AG04450 (cell line): ENCODE data around the gene CELSR2. TPM values are rescaled to one million over a fixed set of nuclear protein-coding genes. Genes with fewer than 3 reads are reported as not detected.

Experiments used
- CTCF ChIA-PET: fragments of 300-600, 350-600 bp; formaldehyde crosslinking; extraction: SDS; loops from one replicate; lab custom pipeline; 2022; ENCODE audit warnings: antibody characterized with exemption, inconsistent platforms; lab: Charles Lee
- POLR2A ChIA-PET: fragments of 350-600 bp; formaldehyde crosslinking; extraction: SDS; loops from one replicate; lab custom pipeline; 2021; ENCODE audit warnings: antibody characterized with exemption, inconsistent platforms; lab: Yijun Ruan, JAX
- DNase-seq: peaks from one replicate; pipeline ENCODE4 v3.0.0-alpha.2; 2011; ENCODE audit warnings: low read depth, low spot score
- H3K27ac ChIP-seq: one replicate; pipeline ENCODE4 v1.5.1; 2012; ENCODE audit warnings: low read depth, low read length, control low read depth
- H3K27me3 ChIP-seq: one replicate; pipeline ENCODE4 v1.6.0; 2012; ENCODE audit warnings: low read length; ENCODE audit not compliant: control insufficient read depth, insufficient read depth
- H3K4me3 ChIP-seq: 2 replicates; pipeline ENCODE4 v1.5.1; 2011; ENCODE audit warnings: mild to moderate bottlenecking, low read depth, low read length, control low read depth
- H3K9me3 ChIP-seq: 2 replicates; pipeline ENCODE4 v1.5.1; 2012; ENCODE audit warnings: low read length; ENCODE audit not compliant: control insufficient read depth, insufficient read depth
- polyA plus RNA-seq: library from polyadenylated mRNA; depleted of rRNA; stranded (reverse); fragments of >200 nt; gene quantifications from 2 replicates; pipeline ENCODE4 v1.2.3, GENCODE V29; 2011
- TF ChIP-seq, protein P1 (sequence below): IDR thresholded peaks from 2 replicates; pipeline ENCODE4 v1.5.1; 2011; ENCODE audit warnings: low read depth, low read length, control low read depth, inconsistent platforms

Gene CELSR2
- polyA plus RNA-seq, 1 experiment, result 1.1 TPM

DNA sequence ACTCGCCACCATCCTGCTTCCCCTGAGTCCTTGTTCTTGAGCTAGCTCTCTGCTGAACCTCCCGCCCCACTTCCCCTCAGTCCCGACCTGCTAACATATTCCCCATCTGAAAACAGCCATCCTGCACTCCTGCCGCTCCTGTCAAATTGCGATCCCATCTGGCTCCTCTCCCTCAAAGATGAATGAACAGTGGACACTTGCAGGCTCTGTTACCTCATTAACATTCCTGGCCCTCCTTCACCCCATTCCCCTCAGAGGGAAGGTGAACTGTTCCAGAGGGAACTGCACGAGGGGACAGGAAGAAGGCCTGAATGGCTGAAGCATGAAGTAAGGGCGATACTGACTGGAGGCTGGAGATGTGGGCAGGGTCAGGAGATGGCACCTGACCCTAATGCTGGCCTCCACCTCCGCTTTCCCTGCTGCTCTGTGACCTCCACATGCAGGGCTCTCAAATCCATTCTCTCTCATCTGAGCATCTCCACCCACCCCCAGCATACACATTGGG, 7.4 kb upstream of the CELSR2 start:
- no peaks in the 10 kb centered on the region for H3K27me3 ChIP-seq
- no peak overlapping the region for H3K27ac ChIP-seq
- H3K9me3 ChIP-seq, result no peaks in the 10 kb centered on the region
- CTCF ChIA-PET, result no interaction called here
- no peak overlapping the region for H3K4me3 ChIP-seq
- POLR2A ChIA-PET, result no interaction called here
- DNase-seq, result no peak
- TF ChIP-seq, protein P1, sequence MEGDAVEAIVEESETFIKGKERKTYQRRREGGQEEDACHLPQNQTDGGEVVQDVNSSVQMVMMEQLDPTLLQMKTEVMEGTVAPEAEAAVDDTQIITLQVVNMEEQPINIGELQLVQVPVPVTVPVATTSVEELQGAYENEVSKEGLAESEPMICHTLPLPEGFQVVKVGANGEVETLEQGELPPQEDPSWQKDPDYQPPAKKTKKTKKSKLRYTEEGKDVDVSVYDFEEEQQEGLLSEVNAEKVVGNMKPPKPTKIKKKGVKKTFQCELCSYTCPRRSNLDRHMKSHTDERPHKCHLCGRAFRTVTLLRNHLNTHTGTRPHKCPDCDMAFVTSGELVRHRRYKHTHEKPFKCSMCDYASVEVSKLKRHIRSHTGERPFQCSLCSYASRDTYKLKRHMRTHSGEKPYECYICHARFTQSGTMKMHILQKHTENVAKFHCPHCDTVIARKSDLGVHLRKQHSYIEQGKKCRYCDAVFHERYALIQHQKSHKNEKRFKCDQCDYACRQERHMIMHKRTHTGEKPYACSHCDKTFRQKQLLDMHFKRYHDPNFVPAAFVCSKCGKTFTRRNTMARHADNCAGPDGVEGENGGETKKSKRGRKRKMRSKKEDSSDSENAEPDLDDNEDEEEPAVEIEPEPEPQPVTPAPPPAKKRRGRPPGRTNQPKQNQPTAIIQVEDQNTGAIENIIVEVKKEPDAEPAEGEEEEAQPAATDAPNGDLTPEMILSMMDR, result no peak

DNA sequence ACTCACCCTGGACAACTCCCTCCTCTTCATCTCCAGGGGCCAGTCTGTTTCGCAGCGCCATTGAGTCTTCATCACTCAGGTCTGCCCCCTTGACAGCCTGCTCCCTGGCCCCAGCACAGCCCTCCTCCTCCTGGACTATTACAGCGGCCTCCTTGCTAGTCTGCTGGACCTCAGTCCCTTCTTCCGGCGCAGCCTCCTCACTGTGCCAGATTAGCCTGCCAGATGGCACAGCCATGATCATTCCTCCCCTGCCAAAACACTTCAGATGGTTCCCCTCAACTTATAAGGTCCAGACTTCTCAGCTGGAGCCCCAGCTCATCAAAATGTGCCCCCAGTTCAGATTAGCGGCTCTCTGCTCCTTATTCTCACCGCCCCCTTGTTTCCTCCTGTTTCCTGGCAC, 7.0 kb upstream of the CELSR2 start:
- no peaks in the 10 kb centered on the region for H3K9me3 ChIP-seq
- DNase-seq, result no peak
- CTCF ChIA-PET, result interaction anchor here (0.6 to 1.6 kb wide), 3 partner anchors 11 to 157 kb away, joined by 3 to 4 read pairs (median 3); no protein-coding TSS in a partner anchor

DNA sequence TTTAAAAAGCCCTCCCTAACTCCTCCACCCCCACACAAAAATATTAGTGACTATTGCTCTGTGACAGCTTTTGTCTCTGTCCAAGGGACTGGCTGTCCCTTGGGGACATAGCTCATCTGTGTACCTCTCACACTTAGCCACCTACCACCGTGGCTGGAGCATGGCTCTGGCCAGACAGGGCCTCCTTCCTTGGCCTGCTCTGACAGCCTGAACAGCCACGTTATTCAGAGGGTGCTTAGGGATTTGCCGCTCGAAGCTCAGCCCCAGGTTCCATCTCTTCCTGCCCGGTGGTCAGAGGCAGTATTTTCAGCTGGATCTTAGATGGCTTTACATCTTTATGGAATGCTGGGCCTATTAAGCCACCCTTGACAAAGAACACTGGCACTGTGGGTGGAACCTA, 6.1 kb upstream of the CELSR2 start:
- POLR2A ChIA-PET, result no interaction called here
- CTCF ChIA-PET, result interaction anchor here (0.7 to 1.6 kb wide), 2 partner anchors 143 to 156 kb away, joined by 3 to 4 read pairs; no protein-coding TSS in a partner anchor

More for the DNA sequence above, 7.0 kb upstream of the CELSR2 start:
- POLR2A ChIA-PET, result interaction anchor here (0.7 kb wide), 1 partner anchor 137 kb away, joined by 7 read pairs; no protein-coding TSS in a partner anchor
- H3K27me3 ChIP-seq, result no peaks in the 10 kb centered on the region
- TF ChIP-seq, protein P1, result no peak
- no peak overlapping the region for H3K4me3 ChIP-seq
- no peak overlapping the region for H3K27ac ChIP-seq

DNA sequence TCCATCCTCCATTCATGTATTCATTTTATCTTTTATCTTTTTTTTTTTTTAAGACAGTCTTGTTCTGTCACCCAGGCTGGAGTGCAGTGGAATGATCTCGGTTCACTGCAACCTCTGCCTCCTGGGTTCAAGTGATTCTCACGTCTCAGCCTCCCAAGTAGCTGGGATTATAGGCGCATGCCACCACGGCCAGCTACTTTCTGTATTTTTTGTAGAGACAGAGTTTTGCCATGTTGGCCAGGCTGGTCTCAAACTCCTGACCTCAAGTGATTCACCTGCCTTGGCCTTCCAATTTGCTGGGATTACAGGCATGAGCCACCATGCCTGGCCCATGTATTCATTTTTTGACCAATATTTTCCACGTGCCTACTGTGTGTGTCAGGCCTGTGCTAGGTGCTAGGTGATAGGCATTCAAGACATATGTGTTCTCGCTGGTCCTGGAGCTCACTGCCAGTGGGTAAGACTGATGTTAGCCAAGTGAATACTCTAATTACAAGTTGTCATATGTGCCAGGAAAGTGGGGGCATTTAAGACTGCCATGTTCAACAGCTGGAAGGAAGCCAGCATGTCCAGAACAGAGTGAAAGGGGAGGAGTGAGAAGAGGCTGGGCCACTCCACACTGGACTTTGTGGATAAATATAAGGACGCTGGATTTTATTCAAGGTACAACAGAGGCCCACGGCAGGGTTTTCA, 5.3 kb upstream of the CELSR2 start:
- Histone ChIP-seq H3K27me3 (no peaks in the 10 kb centered on the region), H3K9me3 (no peaks in the 10 kb centered on the region), H3K4me3 (no peak overlapping the region), H3K27ac (no peak overlapping the region)
- no peak for DNase-seq
- POLR2A ChIA-PET, result no interaction called here
- CTCF ChIA-PET, result interaction anchor here (1.6 kb wide), 1 partner anchor 144 kb away, joined by 4 read pairs; no protein-coding TSS in a partner anchor
- TF ChIP-seq, protein P1, result no peak

More for the DNA sequence above, 6.1 kb upstream of the CELSR2 start:
- TF ChIP-seq, protein P1, result no peak
- H3K9me3 ChIP-seq, result no peaks in the 10 kb centered on the region
- DNase-seq, result no peak
- no peaks in the 10 kb centered on the region for H3K27me3 ChIP-seq
- H3K4me3 ChIP-seq, result no peak overlapping the region
- no peak overlapping the region for H3K27ac ChIP-seq

DNA sequence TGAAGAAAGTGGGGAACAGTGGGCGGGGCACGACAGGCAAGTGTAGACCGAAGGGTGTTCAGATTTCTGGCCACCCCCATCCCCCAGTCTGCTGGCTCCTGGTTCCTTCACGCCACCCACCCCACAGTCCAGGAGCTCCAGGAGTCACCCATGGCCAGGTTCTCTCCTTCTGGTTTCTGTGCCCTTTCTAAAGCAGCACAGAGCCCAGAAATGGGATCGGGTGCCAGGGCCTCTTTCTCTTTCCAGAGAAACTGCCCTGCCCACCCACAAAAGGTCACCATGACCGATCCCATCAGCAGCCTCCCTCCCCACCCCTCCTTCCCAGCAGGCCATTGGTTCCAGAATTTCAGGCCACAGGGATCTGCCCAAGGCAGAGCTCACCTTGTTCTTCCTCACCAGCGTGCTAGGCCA, 3.2 kb upstream of the CELSR2 start:
- no peak for DNase-seq
- H3K4me3 ChIP-seq, result no peak overlapping the region
- H3K9me3 ChIP-seq, result peaks cover 3% of the 10 kb centered on the region; the same call in 1 of the 2 replicates
- H3K27me3 ChIP-seq, result no peaks in the 10 kb centered on the region
- H3K27ac ChIP-seq, result no peak overlapping the region
- CTCF ChIA-PET, result interaction anchor here (1.5 kb wide), 1 partner anchor 45 kb away, joined by 3 read pairs; no protein-coding TSS in a partner anchor
- TF ChIP-seq, protein P1, result no peak
- POLR2A ChIA-PET, result no interaction called here
